Astrocyte (in vitro differentiated cells and primary cell): ENCODE measurements around the gene TRPM2. TPM values are rescaled to one million over a fixed set of nuclear protein-coding genes. Genes with fewer than 3 reads are reported as not detected.

Experiments
- DNase-seq: peaks from one replicate; pipeline ENCODE4 v3.0.0-alpha.2; 2010; ENCODE audit warnings: low read depth
- FAIRE-seq: peaks from 2 replicates; lab custom pipeline; 2011; peaks lifted over from hg19 to GRCh38; lab: Jason Lieb, UNC
- H2AFZ ChIP-seq: 2 replicates; pipeline ENCODE4 v1.6.0; 2012; ENCODE audit warnings: low read depth, low read length, inconsistent platforms
- H3K27ac ChIP-seq: 2 replicates; pipeline ENCODE4 v1.5.1; 2011; ENCODE audit warnings: low read depth, low read length, inconsistent platforms
- H3K27me3 ChIP-seq: 2 replicates; pipeline ENCODE4 v1.6.0; 2011; ENCODE audit warnings: low read length, inconsistent platforms; ENCODE audit not compliant: insufficient read depth
- H3K36me3 ChIP-seq: 2 replicates; pipeline ENCODE4 v1.5.1; 2011; ENCODE audit warnings: low read length, inconsistent platforms; ENCODE audit not compliant: insufficient read depth
- H3K4me1 ChIP-seq: 2 replicates; pipeline ENCODE4 v1.5.1; 2011; ENCODE audit warnings: low read length, inconsistent platforms; ENCODE audit not compliant: insufficient read depth
- H3K4me2 ChIP-seq: 2 replicates; pipeline ENCODE4 v1.6.0; 2012; ENCODE audit warnings: low read length, inconsistent platforms
- H3K4me3 ChIP-seq: 2 replicates; pipeline ENCODE4 v1.5.1; 2011; ENCODE audit warnings: low read depth, mild to moderate bottlenecking, low read length, inconsistent platforms; ENCODE audit not compliant: insufficient read depth
- H3K79me2 ChIP-seq: 2 replicates; pipeline ENCODE4 v1.6.0; 2012; ENCODE audit warnings: mild to moderate bottlenecking, low read length, inconsistent platforms; ENCODE audit not compliant: insufficient read depth
- H3K9ac ChIP-seq: 2 replicates; pipeline ENCODE4 v1.6.0; 2012; ENCODE audit warnings: mild to moderate bottlenecking, low read length, inconsistent platforms
- H3K9me3 ChIP-seq: 2 replicates; pipeline ENCODE4 v1.5.1; 2012; ENCODE audit warnings: low read depth, mild to moderate bottlenecking, low read length, inconsistent platforms; ENCODE audit not compliant: insufficient read depth
- H4K20me1 ChIP-seq: 2 replicates; pipeline ENCODE4 v1.6.0; 2012; ENCODE audit warnings: low read length, inconsistent platforms; ENCODE audit not compliant: insufficient read depth
- H3K27ac Mint-ChIP-seq: one replicate; pipeline ENCODE4 v1.8.0; 2021; ENCODE audit warnings: mild to moderate bottlenecking, mixed read lengths; ENCODE audit not compliant: unreplicated experiment
- H3K27me3 Mint-ChIP-seq: one replicate; pipeline ENCODE4 v1.8.0; 2021; ENCODE audit warnings: low read depth, mixed read lengths; ENCODE audit not compliant: unreplicated experiment
- H3K36me3 Mint-ChIP-seq: one replicate; pipeline ENCODE4 v1.8.0; 2021; ENCODE audit warnings: low read depth, mixed read lengths; ENCODE audit not compliant: unreplicated experiment
- H3K4me1 Mint-ChIP-seq: one replicate; pipeline ENCODE4 v1.8.0; 2021; ENCODE audit warnings: low read depth, mixed read lengths; ENCODE audit not compliant: unreplicated experiment
- H3K4me3 Mint-ChIP-seq: one replicate; pipeline ENCODE4 v1.8.0; 2021; ENCODE audit warnings: mild to moderate bottlenecking, moderate library complexity, mixed read lengths; ENCODE audit not compliant: unreplicated experiment
- H3K9me3 Mint-ChIP-seq: one replicate; pipeline ENCODE4 v1.8.0; 2021; ENCODE audit warnings: mild to moderate bottlenecking, mixed read lengths; ENCODE audit not compliant: unreplicated experiment
- CTCF ChIP-seq: IDR thresholded peaks from 2 replicates; pipeline ENCODE4 v1.5.1; 2011; ENCODE audit warnings: low read depth, mild to moderate bottlenecking, inconsistent platforms, low read length, moderate library complexity; ENCODE audit not compliant: insufficient read depth
- EZH2 ChIP-seq: IDR thresholded peaks from 2 replicates; pipeline ENCODE4 v1.6.1; 2012; ENCODE audit warnings: mild to moderate bottlenecking, low read length, inconsistent platforms; ENCODE audit not compliant: insufficient read depth
- total RNA-seq: library from RNA; stranded (reverse); gene quantifications from 2 replicates; pipeline ENCODE4 v1.2.1, GENCODE V29; 2021

TRPM2 gene
- total RNA-seq, 1 donor from 2014 or later, result 0.79 TPM

- no peak overlapping the region for H3K27ac ChIP-seq
- no peaks in the 10 kb centered on the region for H3K27me3 ChIP-seq
- FAIRE-seq (no peak), DNase-seq (no peak)
- H3K4me2 ChIP-seq, result no peak overlapping the region
- H3K4me1 ChIP-seq, result no peaks in the 10 kb centered on the region
- H3K9me3 ChIP-seq, result no peaks in the 10 kb centered on the region
- peaks cover 4% of the 10 kb centered on the region for H3K4me1 Mint-ChIP-seq
- H2AFZ ChIP-seq, result no peak overlapping the region
- H3K9ac ChIP-seq, result no peak overlapping the region
- no peaks in the 10 kb centered on the region for H3K36me3 ChIP-seq
- H3K79me2 ChIP-seq, result no peaks in the 10 kb centered on the region
- TF ChIP-seq CTCF (no peak), EZH2 (no peak)
- H3K36me3 Mint-ChIP-seq, result peaks cover 2% of the 10 kb centered on the region
- peaks cover 2% of the 10 kb centered on the region for H3K27me3 Mint-ChIP-seq
- H3K4me3 Mint-ChIP-seq, result peak overlapping the region; percentile 20
- H3K4me3 ChIP-seq, result no peak overlapping the region
- peaks cover 4% of the 10 kb centered on the region for H4K20me1 ChIP-seq
- no peaks in the 10 kb centered on the region for H3K9me3 Mint-ChIP-seq
- H3K27ac Mint-ChIP-seq, result peak overlapping the region; percentile 55
These were observed 24.1 kb upstream of the TRPM2 start for GRCh38 chr21:44329086-44329889.

GRCh38 chr21:44329971-44330681 is 23.3 kb upstream of the TRPM2 start:
- Histone ChIP-seq H3K36me3 (no peaks in the 10 kb centered on the region), H3K4me2 (no peak overlapping the region), H3K27me3 (no peaks in the 10 kb centered on the region), H3K9me3 (no peaks in the 10 kb centered on the region), H3K4me3 (no peak overlapping the region), H3K9ac (no peak overlapping the region), H3K4me1 (no peaks in the 10 kb centered on the region), H3K27ac (no peak overlapping the region), H4K20me1 (peaks cover 4% of the 10 kb centered on the region), H2AFZ (no peak overlapping the region), H3K79me2 (no peaks in the 10 kb centered on the region)
- no peak overlapping the region for H3K27ac Mint-ChIP-seq
- TF ChIP-seq EZH2, result no peak
- no peak for TF ChIP-seq CTCF
- peaks cover 2% of the 10 kb centered on the region for H3K27me3 Mint-ChIP-seq
- H3K9me3 Mint-ChIP-seq, result no peaks in the 10 kb centered on the region
- FAIRE-seq (no peak), DNase-seq (no peak)
- peaks cover 4% of the 10 kb centered on the region for H3K4me1 Mint-ChIP-seq
- H3K4me3 Mint-ChIP-seq, result peak overlapping the region; percentile 20
- H3K36me3 Mint-ChIP-seq, result peaks cover 2% of the 10 kb centered on the region
